ENCODE results near the gene ADAMTS20.

The ADAMTS20 gene

GRCh38 chr12:43407816-43408645 lies 144.0 kb downstream of the ADAMTS20 start:
- no peaks in the 10 kb centered on the region for H3K4me1 ChIP-seq
- no peak for TF ChIP-seq CTCF (IDR thresholded peaks at IDR 0.05)
- no peak overlapping the region for H3K4me3 ChIP-seq
- intact Hi-C loops (cut with DNase I; ENCODE audit: low total_unique reads): no loop called here
- no peak overlapping the region for H3K27ac ChIP-seq
- H3K27me3 ChIP-seq: no peaks in the 10 kb centered on the region
- no peaks in the 10 kb centered on the region for H3K36me3 ChIP-seq
- H3K9me3 ChIP-seq: no peaks in the 10 kb centered on the region
- DNase-seq: no peak

GRCh38 chr12:43406801-43407200 lies 145.2 kb downstream of the ADAMTS20 start:
- H3K27ac ChIP-seq: no peak overlapping the region

GRCh38 chr12:43402436-43402835 lies 149.6 kb downstream of the ADAMTS20 start:
- no peak overlapping the region for H3K4me3 ChIP-seq
- no peaks in the 10 kb centered on the region for H3K36me3 ChIP-seq
- TF ChIP-seq CTCF (IDR thresholded peaks at IDR 0.05): no peak
- intact Hi-C loops (cut with DNase I; ENCODE audit: low total_unique reads): no loop called here
- no peaks in the 10 kb centered on the region for H3K4me1 ChIP-seq
- no peak for DNase-seq
- no peaks in the 10 kb centered on the region for H3K27me3 ChIP-seq
- no peak overlapping the region for H3K27ac ChIP-seq
- no peaks in the 10 kb centered on the region for H3K9me3 ChIP-seq

More at GRCh38 chr12:43406801-43407200, 145.2 kb downstream of the ADAMTS20 start:
- H3K9me3 ChIP-seq: no peaks in the 10 kb centered on the region
- no peak for TF ChIP-seq CTCF (IDR thresholded peaks at IDR 0.05)
- intact Hi-C loops (cut with DNase I; ENCODE audit: low total_unique reads): no loop called here
- DNase-seq: no peak
- H3K36me3 ChIP-seq: no peaks in the 10 kb centered on the region
- H3K27me3 ChIP-seq: no peaks in the 10 kb centered on the region
- H3K4me1 ChIP-seq: no peaks in the 10 kb centered on the region
- no peak overlapping the region for H3K4me3 ChIP-seq

- intact Hi-C loops (cut with DNase I; ENCODE audit: low total_unique reads): no loop called here
- Histone ChIP-seq H3K27me3 (no peaks in the 10 kb centered on the region), H3K4me1 (no peaks in the 10 kb centered on the region), H3K9me3 (no peaks in the 10 kb centered on the region), H3K27ac (no peak overlapping the region), H3K36me3 (no peaks in the 10 kb centered on the region), H3K4me3 (no peak overlapping the region)
- TF ChIP-seq CTCF (IDR thresholded peaks at IDR 0.05): no peak
- no peak for DNase-seq
Observed at GRCh38 chr12:43401096-43401495, 150.9 kb downstream of the ADAMTS20 start.

GRCh38 chr12:43396671-43397070 lies 155.3 kb downstream of the ADAMTS20 start:
- intact Hi-C loops (cut with DNase I; ENCODE audit: low total_unique reads): no loop called here
- Histone ChIP-seq H3K4me3 (no peak overlapping the region), H3K27ac (no peak overlapping the region), H3K4me1 (no peaks in the 10 kb centered on the region), H3K27me3 (no peaks in the 10 kb centered on the region), H3K36me3 (no peaks in the 10 kb centered on the region), H3K9me3 (no peaks in the 10 kb centered on the region)
- no peak for TF ChIP-seq CTCF (IDR thresholded peaks at IDR 0.05)
- DNase-seq: no peak

Measured in tibial artery (tissue), 4 donors.